H7 (cell line): ENCODE data around the gene SLC12A3. TPM values are rescaled to one million over a fixed set of nuclear protein-coding genes. Genes with fewer than 3 reads are reported as not detected.

Source experiments
- DNase-seq: peaks from one replicate; pipeline ENCODE4 v3.0.0; 2012
- H3K27me3 ChIP-seq: 2 replicates; pipeline ENCODE4 v1.6.0; 2011; ENCODE audit warnings: mild to moderate bottlenecking, low read length; ENCODE audit not compliant: control insufficient read depth, insufficient read depth
- H3K36me3 ChIP-seq: replicated peaks from 2 replicates; pipeline ENCODE4 v1.5.1; 2011; ENCODE audit warnings: low read length; ENCODE audit not compliant: control insufficient read depth, insufficient read depth
- H3K4me3 ChIP-seq: 2 replicates; pipeline ENCODE4 v1.5.1; 2011; ENCODE audit warnings: low read depth, mild to moderate bottlenecking, control low read depth, low read length, moderate library complexity; ENCODE audit not compliant: insufficient read depth
- total RNA-seq: library from RNA; depleted of rRNA; stranded (reverse); fragments of >200 nt; shearing (Covaris generic); gene quantifications from 2 replicates; pipeline ENCODE4 v1.2.3, GENCODE V29; 2014

SLC12A3 gene
- total RNA-seq, 1 experiment from 2014 or later: not detected

GRCh38 chr16:56885446-56886162 lies 20.6 kb downstream of the SLC12A3 start:
- Histone ChIP-seq H3K4me3 (no peak overlapping the region), H3K36me3 (no peaks in the 10 kb centered on the region), H3K27me3 (no peaks in the 10 kb centered on the region)
- DNase-seq: no peak

- H3K36me3 ChIP-seq: no peaks in the 10 kb centered on the region
- DNase-seq: no peak
- no peaks in the 10 kb centered on the region for H3K27me3 ChIP-seq
- H3K4me3 ChIP-seq: no peak overlapping the region
These were observed 21.3 kb downstream of the SLC12A3 start for GRCh38 chr16:56886296-56886695.

DNA sequence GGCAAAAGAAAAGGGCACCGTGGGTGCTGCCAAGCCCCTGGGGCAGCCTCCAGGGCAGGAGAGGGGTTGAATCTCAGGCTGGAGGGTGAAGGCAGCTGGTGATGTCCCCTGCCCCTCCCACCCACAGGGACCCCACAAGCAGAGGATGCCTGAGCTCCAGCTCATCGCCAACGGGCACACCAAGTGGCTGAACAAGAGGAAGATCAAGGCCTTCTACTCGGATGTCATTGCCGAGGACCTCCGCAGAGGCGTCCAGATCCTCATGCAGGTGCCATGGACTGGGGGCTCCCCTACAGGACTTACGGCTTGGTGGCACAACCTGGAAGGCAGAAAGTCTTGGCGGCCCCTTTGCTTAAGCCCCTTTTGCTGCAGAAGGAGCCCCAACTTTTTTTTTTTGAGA lies 21.8 kb downstream of the SLC12A3 start:
- DNase-seq: no peak
- no peaks in the 10 kb centered on the region for H3K27me3 ChIP-seq
- no peak overlapping the region for H3K4me3 ChIP-seq
- no peaks in the 10 kb centered on the region for H3K36me3 ChIP-seq

DNA sequence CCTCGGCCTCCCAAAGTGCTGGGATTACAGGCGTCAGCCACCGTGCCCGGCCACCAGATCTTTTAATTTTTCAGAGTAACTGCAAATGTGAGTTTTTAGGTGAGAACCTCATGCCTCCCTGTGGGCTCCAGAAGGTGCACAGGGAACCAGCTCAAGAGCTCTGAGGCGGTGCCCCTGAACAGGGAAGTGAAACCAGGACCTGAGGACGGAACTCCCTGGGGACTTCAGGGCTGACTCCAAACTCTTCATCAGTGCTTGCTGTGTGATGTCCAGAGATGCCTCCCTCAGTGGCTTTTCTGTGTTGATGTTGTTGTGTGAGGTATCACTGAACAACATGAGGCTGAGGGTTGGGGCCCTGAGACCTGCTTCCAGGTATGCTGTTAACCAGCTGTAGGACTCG lies 23.8 kb downstream of the SLC12A3 start:
- no peaks in the 10 kb centered on the region for H3K36me3 ChIP-seq
- no peak overlapping the region for H3K4me3 ChIP-seq
- no peaks in the 10 kb centered on the region for H3K27me3 ChIP-seq
- no peak for DNase-seq

DNA sequence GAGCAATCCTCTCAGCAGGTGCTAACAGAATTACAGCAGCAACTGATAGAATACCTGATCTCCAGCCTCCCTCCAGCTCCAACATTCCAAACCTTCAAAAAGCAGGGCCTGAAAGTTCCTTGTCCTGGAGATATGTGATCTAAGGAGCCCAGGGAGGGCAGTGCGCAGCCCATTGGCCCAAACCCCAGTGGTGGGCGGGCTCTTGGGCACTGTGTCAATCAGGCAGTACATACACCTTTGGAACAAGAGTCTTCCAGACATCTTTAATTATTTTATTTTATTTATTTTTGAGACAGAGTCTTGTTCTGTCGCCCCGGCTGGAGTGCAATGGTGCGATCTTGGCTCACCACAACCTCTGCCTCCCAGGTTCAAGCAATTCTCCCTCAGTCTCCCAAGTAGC lies 24.2 kb downstream of the SLC12A3 start:
- H3K4me3 ChIP-seq: no peak overlapping the region
- H3K36me3 ChIP-seq: no peaks in the 10 kb centered on the region
- no peak for DNase-seq
- no peaks in the 10 kb centered on the region for H3K27me3 ChIP-seq

DNA sequence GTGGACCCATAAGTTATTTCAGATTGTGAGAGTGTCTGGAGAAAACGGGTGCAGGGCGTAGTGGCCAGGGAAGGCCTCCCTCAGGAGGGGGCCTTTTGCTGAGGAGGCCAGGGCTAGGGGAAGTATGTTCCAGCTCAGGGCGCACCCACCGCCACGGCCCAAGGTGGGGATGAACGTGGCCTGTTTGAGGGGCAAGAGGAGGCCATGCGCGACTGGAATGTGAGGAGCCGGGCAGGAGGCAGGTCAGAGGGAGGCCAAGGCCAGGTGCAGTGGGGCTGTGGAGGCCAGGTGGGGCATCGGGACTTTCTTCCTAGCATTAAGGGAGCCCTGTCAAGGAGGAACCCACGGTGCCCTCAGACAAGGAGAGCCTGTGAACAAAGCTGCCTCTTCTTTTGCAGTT lies 26.7 kb downstream of the SLC12A3 start:
- no peaks in the 10 kb centered on the region for H3K36me3 ChIP-seq
- H3K4me3 ChIP-seq: no peak overlapping the region
- H3K27me3 ChIP-seq: no peaks in the 10 kb centered on the region
- no peak for DNase-seq

DNA sequence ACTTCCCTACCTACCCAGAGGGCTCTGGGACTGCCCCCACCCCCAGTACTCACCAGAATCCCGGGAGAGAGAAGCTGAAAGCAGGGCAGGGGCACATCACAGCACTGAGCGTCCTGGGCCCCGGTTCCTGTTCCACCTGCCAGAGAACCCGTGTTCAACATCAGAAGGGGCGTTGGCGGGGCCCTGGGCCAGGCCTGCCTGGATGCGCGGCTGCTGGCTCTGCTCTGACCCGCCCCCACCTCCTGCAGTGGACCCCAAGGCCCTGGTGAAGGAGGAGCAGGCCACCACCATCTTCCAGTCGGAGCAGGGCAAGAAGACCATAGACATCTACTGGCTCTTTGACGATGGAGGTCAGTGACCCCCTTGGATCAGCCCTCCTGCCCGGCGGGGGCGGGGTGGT lies 27.7 kb downstream of the SLC12A3 start:
- Histone ChIP-seq H3K4me3 (no peak overlapping the region), H3K27me3 (no peaks in the 10 kb centered on the region), H3K36me3 (no peaks in the 10 kb centered on the region)
- no peak for DNase-seq

DNA sequence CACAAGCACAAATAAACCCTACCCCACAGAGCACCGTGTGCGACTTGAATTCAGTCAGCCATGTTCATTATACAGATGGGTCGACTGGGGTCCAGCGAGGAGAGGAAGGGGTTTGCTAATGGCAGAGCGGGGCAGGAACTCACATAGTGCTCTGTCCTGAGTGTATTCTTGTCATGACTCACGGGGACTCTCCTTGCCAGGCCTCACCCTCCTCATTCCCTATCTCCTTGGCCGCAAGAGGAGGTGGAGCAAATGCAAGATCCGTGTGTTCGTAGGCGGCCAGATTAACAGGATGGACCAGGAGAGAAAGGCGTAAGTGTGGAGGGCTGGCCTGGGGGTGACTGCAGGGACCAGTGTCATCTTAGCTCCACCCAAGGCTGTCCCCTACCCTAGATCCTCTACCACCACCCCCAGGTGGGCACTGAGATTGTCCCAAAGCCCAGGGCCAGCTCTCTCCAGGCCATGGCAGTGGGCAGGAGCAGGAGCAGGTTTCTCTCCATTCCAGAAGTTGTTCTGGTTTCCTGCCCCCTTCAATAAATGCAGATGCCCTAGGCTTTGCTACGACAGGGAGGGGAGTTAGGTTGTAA lies 29.4 kb downstream of the SLC12A3 start:
- DNase-seq: no peak
- no peaks in the 10 kb centered on the region for H3K36me3 ChIP-seq
- H3K27me3 ChIP-seq: no peaks in the 10 kb centered on the region
- H3K4me3 ChIP-seq: no peak overlapping the region

DNA sequence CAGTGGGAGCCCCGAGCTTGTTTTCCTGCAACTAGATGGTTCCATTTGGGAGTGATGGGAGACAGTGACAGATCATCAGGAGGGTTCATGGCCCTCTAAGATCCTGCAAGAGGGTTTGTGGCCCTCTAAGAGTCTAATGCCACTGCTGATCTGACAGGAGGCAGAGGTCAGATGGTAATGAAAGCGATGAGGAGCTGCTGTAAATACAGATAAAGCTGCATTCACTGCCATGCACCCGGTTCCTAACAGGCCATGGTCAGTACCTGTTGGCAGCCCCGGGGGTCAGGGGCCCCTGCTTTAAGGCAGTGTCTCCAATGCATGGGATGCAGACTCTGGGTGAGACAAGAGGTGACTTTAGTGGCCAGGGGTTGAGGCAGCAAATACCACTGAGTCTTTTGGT lies 30.8 kb downstream of the SLC12A3 start:
- no peak for DNase-seq
- H3K36me3 ChIP-seq: no peaks in the 10 kb centered on the region
- H3K4me3 ChIP-seq: no peak overlapping the region
- no peaks in the 10 kb centered on the region for H3K27me3 ChIP-seq

GRCh38 chr16:56896244-56896643 lies 31.2 kb downstream of the SLC12A3 start:
- no peak for DNase-seq
- no peak overlapping the region for H3K4me3 ChIP-seq
- H3K36me3 ChIP-seq: no peaks in the 10 kb centered on the region
- no peaks in the 10 kb centered on the region for H3K27me3 ChIP-seq

- Histone ChIP-seq H3K36me3 (no peaks in the 10 kb centered on the region), H3K27me3 (no peaks in the 10 kb centered on the region), H3K4me3 (no peak overlapping the region)
- DNase-seq: no peak
These were observed 32.2 kb downstream of the SLC12A3 start for GRCh38 chr16:56897026-56897799.

DNA sequence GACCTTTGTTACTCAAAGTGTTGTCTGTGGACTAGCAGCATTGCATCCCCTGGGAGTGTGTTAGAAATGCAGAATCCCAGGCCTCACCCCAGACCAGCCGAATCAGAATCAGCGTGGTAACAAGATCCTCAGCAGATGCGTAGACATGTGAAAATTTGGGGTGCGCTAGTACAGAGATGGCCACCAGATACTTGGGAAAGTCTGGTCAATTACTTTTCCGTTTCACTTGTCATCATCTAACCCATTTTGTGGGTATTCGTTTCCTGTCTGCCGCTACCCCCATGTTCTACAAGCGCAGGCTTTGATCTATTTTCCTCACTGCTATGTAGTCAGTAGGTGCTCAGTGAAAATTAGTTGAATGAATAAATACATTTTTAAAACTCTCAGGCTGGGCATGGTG lies 33.8 kb downstream of the SLC12A3 start:
- Histone ChIP-seq H3K27me3 (no peaks in the 10 kb centered on the region), H3K4me3 (no peak overlapping the region), H3K36me3 (no peaks in the 10 kb centered on the region)
- DNase-seq: no peak

DNA sequence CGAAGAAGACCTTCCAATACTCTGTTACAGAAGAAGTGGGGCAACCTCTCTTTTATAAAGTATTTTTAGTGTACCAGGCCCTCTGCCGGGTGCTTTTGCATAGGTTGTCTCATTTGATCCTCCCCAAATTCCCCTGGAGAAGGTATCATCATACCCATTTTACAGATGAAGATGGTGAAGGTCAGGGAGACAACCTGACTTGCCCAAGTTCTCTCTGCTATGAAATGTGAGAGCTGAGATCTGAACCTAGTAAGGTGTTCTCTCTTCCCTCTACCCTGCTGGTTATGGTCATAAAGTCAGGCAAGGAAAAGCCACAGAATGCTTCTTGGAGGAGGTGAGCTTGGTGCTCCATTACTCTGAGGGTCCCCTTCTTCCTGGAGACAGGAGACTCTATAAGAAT lies 38.9 kb downstream of the SLC12A3 start:
- no peak for DNase-seq
- Histone ChIP-seq H3K4me3 (no peak overlapping the region), H3K27me3 (no peaks in the 10 kb centered on the region), H3K36me3 (no peaks in the 10 kb centered on the region)

DNA sequence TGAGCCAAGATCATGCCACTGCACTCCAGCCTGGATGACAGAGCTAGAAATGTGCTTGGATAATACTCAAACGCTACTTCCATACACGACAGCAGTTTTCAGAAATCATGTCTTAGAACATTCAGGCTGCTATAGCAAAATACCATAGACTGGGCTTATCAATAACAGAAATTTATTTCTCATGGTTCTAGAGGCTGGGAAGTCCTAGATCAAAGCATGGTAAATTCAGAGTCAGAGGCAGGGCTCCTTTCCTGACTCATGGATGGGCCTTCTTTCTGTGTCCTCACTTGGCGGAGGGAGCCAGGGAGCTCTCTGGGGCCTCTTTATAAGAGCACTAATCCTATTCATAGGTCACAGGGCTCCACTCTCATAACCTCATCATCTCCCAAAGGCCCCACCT lies 42.4 kb downstream of the SLC12A3 start:
- Histone ChIP-seq H3K4me3 (no peak overlapping the region), H3K36me3 (no peaks in the 10 kb centered on the region), H3K27me3 (no peaks in the 10 kb centered on the region)
- DNase-seq: no peak

- DNase-seq: no peak
- Histone ChIP-seq H3K36me3 (no peaks in the 10 kb centered on the region), H3K27me3 (no peaks in the 10 kb centered on the region), H3K4me3 (no peak overlapping the region)
These were observed 44.5 kb downstream of the SLC12A3 start for GRCh38 chr16:56909527-56909979.
